Naive thymus-derived CD4-positive, alpha-beta T cell (primary cell): ENCODE results near the gene ARID5B. TPM values are rescaled to one million over a fixed set of nuclear protein-coding genes. Genes with fewer than 3 reads are reported as not detected.

ENCODE experiments used
- ATAC-seq: fragments of 150-1000 bp; cut with Tn5 transposase; 2 replicates; pipeline ENCODE4 v1.10.0; 2021; ENCODE audit warnings: mild to moderate bottlenecking, moderate library complexity
- CTCF ChIA-PET: fragments of 350-600 bp; sonication (Branson Sonifier 250); formaldehyde crosslinking; loops from one replicate; lab custom pipeline; 2021; ENCODE audit warnings: antibody characterized with exemption; lab: Charles Lee
- POLR2A ChIA-PET: fragments of 350-600 bp; sonication (Branson Sonifier 250); formaldehyde crosslinking; loops from one replicate; lab custom pipeline; 2021; ENCODE audit warnings: antibody characterized with exemption, inconsistent platforms; lab: Charles Lee
- DNase-seq, 9 donors: peaks; one replicate each; pipeline versions ENCODE4 v3.0.0 to v3.0.0-alpha.2; 2020 to 2022; ENCODE audit warnings: mixed read lengths in 1 of 9
- H3K27ac ChIP-seq: one replicate; pipeline ENCODE4 v1.7.0; 2013; ENCODE audit warnings: mild to moderate bottlenecking, low read depth, low read length, moderate library complexity
- H3K27me3 ChIP-seq, 2 donors: one replicate each; pipeline ENCODE4 v1.7.0; 2013; ENCODE audit warnings: low read length in 2 of 2, mild to moderate bottlenecking in 2 of 2, moderate library complexity in 2 of 2; ENCODE audit not compliant: control insufficient read depth in 2 of 2, insufficient read depth in 2 of 2
- H3K36me3 ChIP-seq, 3 experiments: 1 replicate in 2 of 3; 2 replicates in 1 of 3; pipeline ENCODE4 v1.7.0; 2013; ENCODE audit warnings: low read length in 3 of 3, mild to moderate bottlenecking in 3 of 3, moderate library complexity in 1 of 3; ENCODE audit not compliant: insufficient read depth in 3 of 3, control insufficient read depth in 2 of 3
- H3K4me1 ChIP-seq, 2 donors: one replicate each; pipeline ENCODE4 v1.7.0; 2013; ENCODE audit warnings: low read length in 2 of 2, mild to moderate bottlenecking in 2 of 2, moderate library complexity in 1 of 2; ENCODE audit not compliant: control insufficient read depth in 2 of 2, insufficient read depth in 2 of 2
- H3K4me3 ChIP-seq: 2 replicates; pipeline ENCODE4 v1.7.0; 2013; ENCODE audit warnings: mild to moderate bottlenecking, low read length
- H3K9me3 ChIP-seq, 3 experiments: 1 replicate in 2 of 3; 2 replicates in 1 of 3; pipeline ENCODE4 v1.7.0; 2013; ENCODE audit warnings: low read length in 3 of 3; ENCODE audit not compliant: control insufficient read depth in 2 of 3
- H3K27ac Mint-ChIP-seq, 9 donors: one replicate each; pipeline ENCODE4 v1.8.0; 2020 to 2022; ENCODE audit warnings: mixed read lengths in 9 of 9, mild to moderate bottlenecking in 8 of 9, moderate library complexity in 5 of 9, inconsistent platforms in 2 of 9
- H3K27me3 Mint-ChIP-seq, 5 donors: one replicate each; pipeline ENCODE4 v1.8.0; 2021 to 2022; ENCODE audit warnings: mixed read lengths in 5 of 5, mild to moderate bottlenecking in 1 of 5
- H3K36me3 Mint-ChIP-seq, 5 donors: one replicate each; pipeline ENCODE4 v1.8.0; 2020 to 2022; ENCODE audit warnings: mixed read lengths in 5 of 5, mild to moderate bottlenecking in 3 of 5, inconsistent platforms in 1 of 5
- H3K4me1 Mint-ChIP-seq, 7 donors: one replicate each; pipeline ENCODE4 v1.8.0; 2020 to 2022; ENCODE audit warnings: mixed read lengths in 7 of 7, mild to moderate bottlenecking in 3 of 7, inconsistent platforms in 1 of 7
- H3K4me3 Mint-ChIP-seq, 10 donors: one replicate each; pipeline ENCODE4 v1.8.0; 2020 to 2022; ENCODE audit warnings: mild to moderate bottlenecking in 10 of 10, mixed read lengths in 10 of 10, moderate library complexity in 6 of 10, inconsistent platforms in 2 of 10
- H3K9me3 Mint-ChIP-seq, 11 donors: one replicate each; pipeline ENCODE4 v1.8.0; 2020 to 2022; ENCODE audit warnings: mixed read lengths in 11 of 11, mild to moderate bottlenecking in 4 of 11, inconsistent platforms in 1 of 11, moderate library complexity in 1 of 11
- intact Hi-C, 2 donors: fragments of 100-400 bp; cut with micrococcal nuclease; formaldehyde crosslinking; loops; one replicate each; pipeline ENCODE4 v1.15.1; 2023
- polyA plus RNA-seq, 2 donors: library from polyadenylated mRNA; unstranded; fragments of 300-500 nt; fragmentation: Illumina TruSeq; gene quantifications; one replicate each; pipeline ENCODE4 v1.2.3, GENCODE V29; 2021
- total RNA-seq, 6 experiments: library from RNA in 5 of 6; stranded (reverse) in 5 of 6; gene quantifications; 1 replicate in 5 of 6; 2 replicates in 1 of 6; pipeline ENCODE4 v1.2.3 and lab custom pipeline; 2021 to 2026

Gene ARID5B
- total and polyA plus RNA-seq, 7 experiments from 2014 or later, result 18.6 to 60.8 (median 47.4) TPM

DNA sequence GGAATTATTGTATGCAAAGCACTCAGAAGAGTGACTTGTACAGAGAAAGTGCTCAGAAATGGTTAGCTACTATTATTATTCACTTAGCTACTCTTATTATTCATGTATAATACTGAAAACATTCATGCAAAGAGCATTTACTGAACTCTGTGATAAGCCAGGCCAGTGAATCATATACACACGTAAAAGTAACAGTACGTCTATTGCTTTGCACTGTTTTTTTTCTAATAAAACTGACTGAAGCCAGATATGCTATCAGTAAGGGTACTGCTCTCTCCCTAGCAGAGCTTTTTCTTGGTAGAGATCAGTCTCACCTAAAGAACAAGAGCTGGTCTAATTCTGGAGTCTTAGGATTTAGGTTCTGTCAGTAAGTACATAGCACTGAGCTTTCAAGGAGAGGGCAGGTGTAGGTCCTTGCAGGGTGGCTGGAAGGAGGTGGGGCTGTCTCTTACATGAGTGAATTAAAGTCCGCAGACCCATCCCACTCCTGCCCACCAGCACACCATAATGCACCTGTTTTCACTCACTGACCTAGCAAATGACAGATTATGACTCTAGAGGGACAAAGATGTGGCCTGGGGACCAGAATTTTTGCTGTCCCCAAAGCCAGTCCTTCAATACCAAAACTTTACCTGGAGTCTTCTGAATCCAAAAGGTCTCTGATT lies 145.9 kb downstream of the ARID5B start:
- Mint-ChIP-seq H3K27me3 (no peaks in the 10 kb centered on the region), H3K4me3 (peak overlapping the region; percentile 55 to 94 (median 86)), H3K9me3 (no peaks in the 10 kb centered on the region), H3K27ac (peak overlapping the region; percentile 91 to 100 (median 96)), H3K36me3 (peaks cover 1 to 51% (median 21%) of the 10 kb centered on the region in 5 donors), H3K4me1 (peaks cover 69 to 97% (median 93%) of the 10 kb centered on the region in 7 donors)
- Histone ChIP-seq H3K27me3 (no peaks in the 10 kb centered on the region), H3K27ac (peak overlapping the region; percentile 77), H3K4me1 (peaks cover 66 to 70% of the 10 kb centered on the region in 2 donors), H3K9me3 (no peaks in the 10 kb centered on the region), H3K4me3 (peak overlapping the region; percentile 62), H3K36me3 (peaks cover 0 to 7% (median 0%) of the 10 kb centered on the region in 3 experiments)
- no peak for DNase-seq
- ChIA-PET POLR2A (interaction anchor here (0.8 to 7.3 kb wide), 5 partner anchors 9 to 146 kb away, joined by 4 to 86 read pairs (median 6); partner anchors contain the start of gene ARID5B), CTCF (interaction anchor here (1.0 to 1.2 kb wide), 4 partner anchors 12 to 151 kb away, joined by 3 to 5 read pairs (median 4); no protein-coding TSS in a partner anchor)
- no peak for ATAC-seq
- intact Hi-C loops, result loop anchor here (2.0 to 5.0 kb wide), 3 partner anchors 13 to 1220 kb away; partner anchors contain the start of gene EGR2 (in 1 of the 2)

DNA sequence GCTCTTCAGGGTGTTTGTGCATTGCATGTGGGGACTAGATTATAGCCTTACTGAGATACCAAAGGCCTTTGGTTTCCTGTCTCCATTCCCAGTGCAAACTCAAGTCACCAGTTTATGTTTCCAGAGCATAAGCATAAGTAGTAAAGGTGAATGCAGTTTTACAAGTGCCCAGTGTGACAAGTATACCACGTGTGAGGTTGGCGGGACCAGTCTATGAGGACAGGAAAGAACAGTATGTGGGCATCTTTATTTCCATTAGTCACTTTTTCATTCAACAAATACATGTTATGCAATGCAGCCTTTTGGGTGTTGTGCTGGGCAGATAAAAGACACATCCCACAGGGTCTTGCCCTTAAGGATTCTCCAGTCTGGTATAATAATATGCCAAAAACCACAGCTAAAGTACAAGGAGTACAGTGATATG lies 146.5 kb downstream of the ARID5B start:
- H3K36me3 ChIP-seq, result peaks cover 0 to 11% (median 5%) of the 10 kb centered on the region in 3 experiments
- peak overlapping the region; percentile 91 to 100 (median 96) for H3K27ac Mint-ChIP-seq
- H3K4me3 ChIP-seq, result peak overlapping the region; percentile 62
- intact Hi-C loops, result loop anchor here (1.0 to 5.0 kb wide), 9 partner anchors 10 to 1219 kb away; partner anchors contain the start of gene EGR2 (in 1 of the 2)
- peaks cover 69 to 99% (median 95%) of the 10 kb centered on the region in 7 donors for H3K4me1 Mint-ChIP-seq
- CTCF ChIA-PET, result interaction anchor here (1.0 to 3.6 kb wide), 8 partner anchors 9 to 216 kb away, joined by 3 to 47 read pairs (median 5); no protein-coding TSS in a partner anchor
- H3K4me3 Mint-ChIP-seq, result peak overlapping the region; percentile 81 to 94 (median 88)
- H3K9me3 ChIP-seq, result no peaks in the 10 kb centered on the region
- ATAC-seq (no peak), DNase-seq (peak in 3 of 9 donors; percentile 22 to 24 (median 23))
- H3K27ac ChIP-seq, result peak overlapping the region; percentile 77
- H3K4me1 ChIP-seq, result peaks cover 71 to 74% of the 10 kb centered on the region in 2 donors
- H3K9me3 Mint-ChIP-seq, result peaks cover 0 to 4% (median 0%) of the 10 kb centered on the region in 11 donors
- H3K36me3 Mint-ChIP-seq, result peaks cover 7 to 54% (median 27%) of the 10 kb centered on the region in 5 donors
- no peaks in the 10 kb centered on the region for H3K27me3 Mint-ChIP-seq
- POLR2A ChIA-PET, result interaction anchor here (1.2 to 7.3 kb wide), 3 partner anchors 50 to 147 kb away, joined by 4 to 86 read pairs (median 4); partner anchors contain the start of gene ARID5B
- no peaks in the 10 kb centered on the region for H3K27me3 ChIP-seq

DNA sequence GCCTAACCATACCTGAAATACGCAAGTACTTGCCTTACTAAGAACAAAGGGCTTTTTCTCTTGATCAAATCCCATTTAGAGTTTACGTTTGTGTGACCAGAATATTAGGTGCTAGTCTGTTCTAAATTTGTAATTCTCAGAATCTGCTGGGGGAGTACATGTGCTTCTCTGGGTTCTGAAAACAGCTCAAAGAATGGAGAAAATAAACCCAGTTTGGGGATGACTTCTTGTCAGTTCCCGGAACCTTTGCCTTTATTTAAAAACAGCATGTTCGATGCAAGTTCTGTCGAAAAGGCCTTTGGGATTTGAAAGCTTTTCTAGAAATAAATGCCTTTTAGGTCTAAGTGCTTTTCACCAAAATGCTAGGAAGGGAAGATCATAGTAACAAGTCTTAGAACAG lies 147.0 kb downstream of the ARID5B start:
- Histone ChIP-seq H3K27ac (peak overlapping the region; percentile 77), H3K27me3 (no peaks in the 10 kb centered on the region), H3K9me3 (no peaks in the 10 kb centered on the region), H3K4me3 (peak overlapping the region; percentile 62), H3K4me1 (peaks cover 71 to 74% of the 10 kb centered on the region in 2 donors), H3K36me3 (peaks cover 0 to 11% (median 7%) of the 10 kb centered on the region in 3 experiments)
- Mint-ChIP-seq H3K27me3 (no peaks in the 10 kb centered on the region), H3K27ac (peak overlapping the region; percentile 91 to 100 (median 96)), H3K4me1 (peaks cover 69 to 99% (median 95%) of the 10 kb centered on the region in 7 donors), H3K36me3 (peaks cover 8 to 54% (median 27%) of the 10 kb centered on the region in 5 donors), H3K9me3 (peaks cover 0 to 4% (median 0%) of the 10 kb centered on the region in 11 donors), H3K4me3 (peak overlapping the region; percentile 81 to 94 (median 88))
- DNase-seq (peak in 5 of 9 donors; percentile 19 to 41 (median 29)), ATAC-seq (no peak)
- intact Hi-C loops, result loop anchor here (1.0 to 5.0 kb wide), 7 partner anchors 10 to 1219 kb away; no protein-coding TSS in a partner anchor
- ChIA-PET CTCF (interaction anchor here (1.0 to 3.6 kb wide), 5 partner anchors 10 to 215 kb away, joined by 3 to 47 read pairs (median 5); no protein-coding TSS in a partner anchor), POLR2A (interaction anchor here (0.8 to 7.3 kb wide), 8 partner anchors 9 to 147 kb away, joined by 3 to 86 read pairs (median 4); partner anchors contain the start of gene ARID5B)

DNA sequence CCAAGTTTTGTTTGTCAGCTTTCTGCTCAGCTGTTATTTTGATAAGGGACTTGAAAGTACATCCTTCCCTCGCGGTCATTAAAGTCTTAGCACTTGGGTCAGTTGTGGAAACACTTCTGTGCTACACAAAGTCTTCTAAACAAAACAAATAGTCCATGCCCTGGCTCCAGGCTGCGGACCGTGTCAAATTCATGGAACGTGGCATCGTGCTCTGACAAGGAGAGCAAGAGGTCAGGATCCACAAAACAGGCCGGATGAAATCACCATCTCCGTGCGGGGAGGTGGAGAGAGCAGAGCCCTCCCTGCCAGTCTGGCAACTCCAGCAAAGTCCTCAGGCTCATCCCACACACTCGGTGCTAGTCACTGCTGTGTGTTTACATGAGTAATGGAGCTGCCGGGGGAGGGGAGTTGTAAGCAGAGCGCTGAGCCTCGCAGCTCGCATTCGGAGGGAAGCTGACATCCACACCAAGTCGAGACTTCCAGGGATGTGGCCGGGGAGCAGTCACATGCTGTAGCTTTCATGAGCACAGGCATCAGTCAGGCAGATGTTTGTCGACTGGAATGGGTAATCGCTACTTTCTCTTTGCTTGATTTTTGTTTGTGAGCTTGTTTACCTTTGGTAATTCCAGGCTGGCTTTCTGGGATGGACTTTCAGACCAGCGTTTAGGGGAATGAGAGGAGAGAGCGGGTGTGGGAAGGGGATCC lies 147.6 kb downstream of the ARID5B start:
- POLR2A ChIA-PET, result interaction anchor here (0.5 to 7.3 kb wide), 16 partner anchors 10 to 196 kb away, joined by 3 to 86 read pairs (median 4); partner anchors contain the start of gene ARID5B
- Mint-ChIP-seq H3K9me3 (peaks cover 0 to 4% (median 0%) of the 10 kb centered on the region in 11 donors), H3K4me1 (peaks cover 70 to 99% (median 95%) of the 10 kb centered on the region in 7 donors), H3K36me3 (peaks cover 8 to 57% (median 29%) of the 10 kb centered on the region in 5 donors), H3K27ac (peak overlapping the region; percentile 91 to 100 (median 96)), H3K27me3 (no peaks in the 10 kb centered on the region), H3K4me3 (peak overlapping the region; percentile 81 to 94 (median 88))
- Histone ChIP-seq H3K4me1 (peaks cover 71 to 74% of the 10 kb centered on the region in 2 donors), H3K27me3 (no peaks in the 10 kb centered on the region), H3K36me3 (peaks cover 0 to 11% (median 7%) of the 10 kb centered on the region in 3 experiments), H3K27ac (peak overlapping the region; percentile 77), H3K4me3 (peak overlapping the region; percentile 62), H3K9me3 (no peaks in the 10 kb centered on the region)
- peak in 7 of 9 donors; percentile 25 to 77 (median 37) for DNase-seq
- intact Hi-C loops, result loop anchor here (1.0 to 5.0 kb wide), 7 partner anchors 11 to 1218 kb away; no protein-coding TSS in a partner anchor
- CTCF ChIA-PET, result interaction anchor here (1.0 to 3.6 kb wide), 9 partner anchors 10 to 215 kb away, joined by 3 to 47 read pairs (median 5); no protein-coding TSS in a partner anchor
- ATAC-seq, result peak; percentile 23

DNA sequence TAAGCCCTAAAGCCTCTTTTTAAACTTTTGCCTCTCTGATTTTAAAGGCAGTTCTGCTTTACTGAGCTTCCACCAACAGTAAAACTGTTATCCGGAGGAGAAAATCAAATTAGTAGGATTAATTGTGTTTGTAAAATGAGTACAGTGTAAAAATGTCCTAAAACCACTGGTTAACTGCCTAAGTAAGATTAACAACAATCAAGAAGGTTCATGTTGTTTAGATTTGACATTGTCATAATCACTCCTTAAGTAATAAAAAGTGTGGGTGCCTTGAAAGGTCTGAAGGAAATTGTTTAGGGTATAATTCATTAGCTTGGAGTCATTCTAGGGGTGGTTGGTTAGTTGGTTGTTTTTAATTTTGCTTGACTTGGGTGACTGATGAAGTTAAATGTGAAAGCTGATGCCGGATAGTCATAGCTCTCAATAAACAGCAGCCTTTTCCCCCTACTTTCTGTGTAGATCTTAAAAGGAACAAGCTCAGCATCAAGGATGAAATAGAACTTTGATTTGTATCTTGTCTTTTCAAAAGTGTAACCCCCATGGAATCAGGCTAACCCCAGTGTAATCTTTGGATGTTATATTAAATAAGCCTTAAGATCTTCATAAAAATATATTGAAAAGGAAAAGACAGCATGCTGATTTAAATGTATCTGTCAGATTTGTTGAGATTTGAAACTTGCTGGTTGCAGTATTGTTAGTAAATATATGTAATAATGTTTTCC lies 148.3 kb downstream of the ARID5B start:
- peaks cover 71 to 99% (median 96%) of the 10 kb centered on the region in 7 donors for H3K4me1 Mint-ChIP-seq
- H3K27ac Mint-ChIP-seq, result peak overlapping the region; percentile 91 to 100 (median 96)
- peak overlapping the region; percentile 62 for H3K4me3 ChIP-seq
- peak in 4 of 9 donors; percentile 14 to 45 (median 26) for DNase-seq
- POLR2A ChIA-PET, result interaction anchor here (0.5 to 7.3 kb wide), 17 partner anchors 10 to 195 kb away, joined by 3 to 86 read pairs (median 4); partner anchors contain the start of gene ARID5B
- peaks cover 8 to 60% (median 33%) of the 10 kb centered on the region in 5 donors for H3K36me3 Mint-ChIP-seq
- peak overlapping the region; percentile 77 for H3K27ac ChIP-seq
- no peaks in the 10 kb centered on the region for H3K27me3 Mint-ChIP-seq
- H3K4me3 Mint-ChIP-seq, result peak overlapping the region; percentile 81 to 94 (median 88)
- no peaks in the 10 kb centered on the region for H3K27me3 ChIP-seq
- H3K9me3 ChIP-seq, result no peaks in the 10 kb centered on the region
- H3K36me3 ChIP-seq, result peaks cover 0 to 11% (median 7%) of the 10 kb centered on the region in 3 experiments
- CTCF ChIA-PET, result interaction anchor here (1.1 to 3.6 kb wide), 7 partner anchors 11 to 214 kb away, joined by 3 to 47 read pairs (median 5); no protein-coding TSS in a partner anchor
- intact Hi-C loops, result loop anchor here (1.0 to 5.0 kb wide), 7 partner anchors 11 to 1218 kb away; partner anchors contain the start of gene EGR2 (in 1 of the 2)
- H3K9me3 Mint-ChIP-seq, result peaks cover 0 to 4% (median 0%) of the 10 kb centered on the region in 11 donors
- no peak for ATAC-seq
- peaks cover 71% of the 10 kb centered on the region in 2 donors for H3K4me1 ChIP-seq
